Measurements from ENCODE around the gene SNORC. TPM values are rescaled to one million over a fixed set of nuclear protein-coding genes. Genes with fewer than 3 reads are reported as not detected.

SNORC gene
- polyA plus RNA-seq, 1 donor (not counting 4 experiments of a cell fraction or from before 2014, with no cell fraction given): 0.66 TPM

DNA sequence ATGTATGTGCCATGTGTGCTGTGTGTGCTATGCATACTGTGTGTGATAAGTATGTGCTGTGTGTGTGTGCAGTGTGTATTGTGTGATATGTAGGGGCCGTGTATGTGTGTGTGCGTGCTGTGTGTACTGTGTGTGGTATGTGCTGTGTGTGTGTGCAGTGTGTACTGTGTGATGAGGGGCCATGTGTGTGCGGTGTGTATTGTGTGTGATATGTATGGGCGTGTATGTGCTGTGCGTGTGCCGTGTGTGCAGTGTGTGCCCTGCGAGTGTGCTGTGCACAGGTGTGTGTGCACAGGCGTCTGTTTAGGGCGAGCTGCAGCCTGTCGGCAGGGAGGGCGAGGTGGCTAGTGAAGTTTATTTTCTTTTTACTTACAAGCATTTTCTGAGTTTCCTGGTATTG is 16.1 kb downstream of the SNORC start:
- Histone ChIP-seq H3K27ac (ENCODE audit: control insufficient read depth, insufficient read depth, low read length) (no peak overlapping the region), H3K79me2 (ENCODE audit: control insufficient read depth, insufficient read depth, low read length) (no peaks in the 10 kb centered on the region), H4K20me1 (ENCODE audit: control insufficient read depth, extremely low read depth, insufficient read depth, low read length) (no peaks in the 10 kb centered on the region), H3K9ac (ENCODE audit: control insufficient read depth, extremely low read depth, insufficient read depth, low read length) (no peak overlapping the region), H3K9me3 (ENCODE audit: control insufficient read depth, low read depth, low read length) (no peaks in the 10 kb centered on the region), H3K27me3 (ENCODE audit: control insufficient read depth, extremely low read depth, insufficient read depth, low read length) (peaks cover 5% of the 10 kb centered on the region), H2AFZ (ENCODE audit: control insufficient read depth, low read length) (no peak overlapping the region), H3K36me3 (ENCODE audit: control insufficient read depth in 2 of 2, extremely low read depth in 1 of 2, insufficient read depth in 2 of 2, low read length in 2 of 2) (no peaks in the 10 kb centered on the region), H3K4me1 (ENCODE audit: control insufficient read depth, extremely low read depth, insufficient read depth, low read length) (peaks cover 1% of the 10 kb centered on the region), H3K9me1 (ENCODE audit: control insufficient read depth, extremely low read depth, insufficient read depth, low read length) (no peaks in the 10 kb centered on the region), H3K4me3 (ENCODE audit: control insufficient read depth in 2 of 3, extremely low read depth in 1 of 3, insufficient read depth in 2 of 3, low read depth in 1 of 3, low read length in 3 of 3) (no peak overlapping the region), H3K4me2 (ENCODE audit: control insufficient read depth, extremely low read depth, insufficient read depth, low read depth, low read length) (no peak overlapping the region)
- TF ChIP-seq EZH2 (IDR thresholded peaks at IDR 0.05; ENCODE audit: low read length) (no peak), CTCF (optimal IDR thresholded peaks at IDR 0.05 in 1 of 3, IDR thresholded peaks at IDR 0.05 in 1 of 3, conservative IDR thresholded peaks at IDR 0.05 in 1 of 3; ENCODE audit: extremely low read depth in 1 of 3, insufficient read depth in 2 of 3, low read length in 3 of 3) (no peak)
- no peak for FAIRE-seq
- dilution Hi-C loops (cut with MboI; ENCODE audit: extremely low pct_ligation_motif_present, low sequenced_read_pairs): no loop called here
- no peak for DNase-seq (ENCODE audit: low read depth, low spot score)

DNA sequence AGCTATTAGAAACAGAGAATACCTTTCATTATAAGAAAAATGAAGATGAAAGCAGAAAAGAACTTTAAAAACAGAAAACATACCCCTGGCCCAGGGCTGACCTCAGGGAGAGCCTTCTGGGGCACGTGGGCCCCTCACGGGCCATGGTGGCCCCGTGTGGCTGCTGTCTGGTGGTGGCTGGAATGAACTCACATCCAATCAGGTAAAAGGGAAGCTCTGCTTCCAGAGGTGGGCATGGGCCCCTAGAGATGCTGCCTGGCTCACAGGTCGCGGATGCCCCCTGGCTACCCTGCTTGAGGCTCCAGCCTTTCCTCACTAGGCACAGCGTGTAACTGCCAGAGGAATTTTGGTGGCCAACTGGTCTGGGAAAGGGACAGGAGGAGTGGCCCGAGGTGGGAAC is 16.6 kb downstream of the SNORC start:
- H3K4me1 ChIP-seq (ENCODE audit: control insufficient read depth, extremely low read depth, insufficient read depth, low read length): peaks cover 5% of the 10 kb centered on the region
- H4K20me1 ChIP-seq (ENCODE audit: control insufficient read depth, extremely low read depth, insufficient read depth, low read length): no peaks in the 10 kb centered on the region
- FAIRE-seq: no peak
- no peaks in the 10 kb centered on the region for H3K9me3 ChIP-seq (ENCODE audit: control insufficient read depth, low read depth, low read length)
- H3K9ac ChIP-seq (ENCODE audit: control insufficient read depth, extremely low read depth, insufficient read depth, low read length): no peak overlapping the region
- H3K27me3 ChIP-seq (ENCODE audit: control insufficient read depth, extremely low read depth, insufficient read depth, low read length): peaks cover 5% of the 10 kb centered on the region
- H2AFZ ChIP-seq (ENCODE audit: control insufficient read depth, low read length): no peak overlapping the region
- no peak for TF ChIP-seq CTCF (optimal IDR thresholded peaks at IDR 0.05 in 1 of 3, IDR thresholded peaks at IDR 0.05 in 1 of 3, conservative IDR thresholded peaks at IDR 0.05 in 1 of 3; ENCODE audit: extremely low read depth in 1 of 3, insufficient read depth in 2 of 3, low read length in 3 of 3)
- no peak for TF ChIP-seq EZH2 (IDR thresholded peaks at IDR 0.05; ENCODE audit: low read length)
- H3K4me2 ChIP-seq (ENCODE audit: control insufficient read depth, extremely low read depth, insufficient read depth, low read depth, low read length): no peak overlapping the region
- no peaks in the 10 kb centered on the region for H3K79me2 ChIP-seq (ENCODE audit: control insufficient read depth, insufficient read depth, low read length)
- H3K9me1 ChIP-seq (ENCODE audit: control insufficient read depth, extremely low read depth, insufficient read depth, low read length): no peaks in the 10 kb centered on the region
- dilution Hi-C loops (cut with MboI; ENCODE audit: extremely low pct_ligation_motif_present, low sequenced_read_pairs): no loop called here
- no peak overlapping the region for H3K27ac ChIP-seq (ENCODE audit: control insufficient read depth, insufficient read depth, low read length)
- DNase-seq (ENCODE audit: low read depth, low spot score): no peak
- H3K36me3 ChIP-seq (ENCODE audit: control insufficient read depth in 2 of 2, extremely low read depth in 1 of 2, insufficient read depth in 2 of 2, low read length in 2 of 2): no peaks in the 10 kb centered on the region
- no peak overlapping the region for H3K4me3 ChIP-seq (ENCODE audit: control insufficient read depth in 2 of 3, extremely low read depth in 1 of 3, insufficient read depth in 2 of 3, low read depth in 1 of 3, low read length in 3 of 3)
